Stimulated activated CD8-positive, alpha-beta memory T cell treated with anti-CD3 and anti-CD28 coated beads, Interleukin-7, amount 100 ng/mL, for 24 hours (primary cell): ENCODE data around the gene CES4A.
"Not testable (repeated sequence)": the region's sequence is repeated elsewhere in the genome, so short reads cannot be mapped to it uniquely, and the experiment has no call there.

Experiments
- DNase-seq: peaks from one replicate; pipeline ENCODE4 v3.0.0-alpha.2; 2020; ENCODE audit warnings: low read depth

The CES4A gene

GRCh38 chr16:66988197-66988788 lies at the start of gene CES4A:
Gene CES4A (plus strand): TSS chr16:66988589. CDS start chr16:66988773, 184 bp downstream.
- no peak for DNase-seq

GRCh38 chr16:66939366-66939765 lies 49.0 kb upstream of the CES4A start:
- no peak for DNase-seq

- DNase-seq, result no peak
Observed at GRCh38 chr16:66940236-66940635, 48.2 kb upstream of the CES4A start.

DNA sequence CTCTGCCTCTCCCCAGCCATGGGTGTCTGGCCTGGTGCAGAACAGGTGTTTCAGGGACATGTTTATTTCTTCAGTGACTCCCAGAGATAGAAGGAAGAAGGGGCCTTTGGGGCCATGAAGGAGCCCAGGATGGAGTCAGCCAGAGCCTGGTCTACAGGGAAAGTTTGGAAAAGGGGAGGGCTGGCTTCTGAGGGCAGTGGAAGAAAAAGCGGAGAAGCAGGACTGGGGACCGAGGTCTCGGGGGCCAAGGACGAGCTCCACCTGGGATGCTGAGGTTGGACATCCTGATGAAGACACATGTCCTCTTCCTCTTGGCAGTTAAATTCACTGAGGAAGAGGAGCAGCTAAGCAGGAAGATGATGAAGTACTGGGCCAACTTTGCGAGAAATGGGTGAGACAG lies 45.4 kb upstream of the CES4A start:
- DNase-seq, result no peak

DNA sequence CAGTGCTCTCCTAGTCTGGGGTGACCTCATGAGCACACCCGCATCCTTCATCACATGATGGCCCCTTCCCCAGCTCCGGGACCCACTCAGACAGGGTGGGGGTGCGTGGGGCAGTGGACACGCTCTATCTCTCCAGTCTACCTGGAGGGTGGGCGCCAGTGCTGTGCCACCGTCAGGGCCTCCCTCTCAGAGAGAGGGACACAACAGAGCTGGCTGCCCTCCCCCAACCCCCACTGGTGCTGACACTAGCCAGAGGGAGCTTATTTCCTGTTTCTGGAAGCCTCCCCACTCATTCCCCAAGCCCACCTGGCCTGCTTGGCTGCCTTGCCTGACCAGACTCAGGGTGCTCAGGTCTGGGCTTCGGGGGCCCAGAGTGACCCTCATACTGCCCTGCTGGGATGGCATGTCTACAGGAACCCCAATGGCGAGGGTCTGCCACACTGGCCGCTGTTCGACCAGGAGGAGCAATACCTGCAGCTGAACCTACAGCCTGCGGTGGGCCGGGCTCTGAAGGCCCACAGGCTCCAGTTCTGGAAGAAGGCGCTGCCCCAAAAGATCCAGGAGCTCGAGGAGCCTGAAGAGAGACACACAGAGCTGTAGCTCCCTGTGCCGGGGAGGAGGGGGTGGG lies 44.8 kb upstream of the CES4A start:
- no peak for DNase-seq

GRCh38 chr16:66944054-66944441 lies 44.3 kb upstream of the CES4A start:
- DNase-seq, result no peak

DNA sequence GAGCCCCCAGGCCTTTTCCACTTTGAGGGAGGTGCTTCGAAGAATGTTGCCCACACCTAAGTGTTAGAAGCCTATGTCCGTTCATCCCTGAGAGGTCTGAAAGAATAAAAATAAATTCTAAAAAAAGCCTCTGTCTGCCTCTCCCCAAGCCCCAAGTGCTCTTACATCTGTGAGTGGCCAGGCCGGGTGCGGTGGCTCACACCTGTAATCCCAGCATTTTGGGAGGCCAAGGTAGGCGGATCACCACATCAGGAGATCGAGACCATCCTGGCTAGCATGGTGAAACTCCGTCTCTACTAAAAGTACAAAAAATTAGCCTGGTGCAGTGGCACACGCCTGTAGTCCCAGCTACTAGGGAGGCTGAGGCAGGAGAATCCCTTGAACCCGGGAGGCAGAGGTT lies 43.4 kb upstream of the CES4A start:
- DNase-seq, result not testable (repeated sequence)

DNA sequence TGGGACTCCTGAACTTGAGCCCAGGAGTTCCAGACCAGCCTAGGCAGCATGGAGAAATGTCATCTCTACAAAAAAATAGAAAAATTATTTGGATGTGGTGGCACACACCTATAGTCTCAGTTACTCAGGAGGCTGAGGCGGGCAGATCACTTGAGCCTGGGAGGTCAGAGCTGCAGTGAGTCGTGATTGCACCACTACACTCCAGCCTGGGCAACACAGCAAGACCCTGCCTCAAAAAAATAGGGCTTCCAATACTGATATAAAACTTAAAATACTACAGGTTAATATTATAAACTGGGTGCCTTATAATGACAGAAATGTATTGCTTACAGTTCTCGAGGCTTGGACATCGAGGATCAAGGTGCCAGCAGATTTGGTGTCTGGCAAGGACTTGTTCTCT lies 42.5 kb upstream of the CES4A start:
- no peak for DNase-seq

GRCh38 chr16:66946541-66946940 lies 41.8 kb upstream of the CES4A start:
- no peak for DNase-seq

DNA sequence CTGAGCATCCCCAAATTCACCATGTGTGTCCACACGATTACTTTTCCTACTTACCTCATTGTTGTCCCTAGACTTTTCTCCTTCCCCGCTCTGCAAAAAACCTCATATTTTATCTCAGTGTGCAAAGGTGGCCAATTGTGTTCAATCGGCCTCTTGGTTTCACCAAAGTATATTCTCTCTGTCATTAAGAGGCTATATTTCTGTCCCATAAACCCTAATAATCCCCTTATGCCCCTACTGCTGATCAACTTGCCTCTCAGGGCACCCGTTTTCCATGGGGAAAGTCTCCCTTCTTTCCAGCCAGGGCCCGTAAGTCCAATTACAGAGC lies 41.5 kb upstream of the CES4A start:
- no peak for DNase-seq

DNA sequence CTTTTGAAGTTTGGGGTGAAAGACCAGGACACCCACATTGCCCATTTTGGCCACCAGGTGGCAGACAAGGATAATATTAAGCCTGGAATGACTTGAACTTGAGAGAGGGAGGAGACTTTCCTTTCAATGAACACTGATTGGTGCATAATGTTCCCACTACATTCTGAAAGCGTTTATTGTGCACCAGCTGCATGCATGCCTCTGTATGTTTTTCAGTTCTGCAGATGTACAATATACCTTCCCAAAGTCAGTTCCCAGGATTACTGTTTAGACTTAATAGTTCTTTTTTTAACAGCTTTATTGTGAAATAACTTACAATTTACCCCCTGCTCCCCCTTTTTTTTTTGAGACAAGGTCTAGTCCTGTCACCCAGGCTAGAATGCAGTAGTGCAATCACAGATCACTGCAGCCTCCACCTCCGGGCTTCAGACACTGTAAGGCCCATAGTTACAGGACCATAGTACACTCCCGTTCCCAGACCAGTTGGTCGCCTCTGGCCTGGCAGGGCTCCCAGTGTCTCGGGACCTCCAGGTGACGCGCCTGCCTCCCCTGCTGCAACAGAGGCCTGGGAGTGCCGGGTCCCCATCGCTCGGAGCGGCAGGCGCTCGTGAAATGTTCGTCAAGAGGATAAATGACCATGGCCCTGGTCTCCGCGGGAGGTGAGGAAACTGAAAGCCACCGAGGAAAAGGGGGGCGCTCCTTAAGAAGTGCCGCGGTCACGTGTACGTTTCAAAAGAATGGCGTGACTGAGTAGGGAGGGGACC lies 40.9 kb upstream of the CES4A start:
- DNase-seq, result peak; percentile 68

DNA sequence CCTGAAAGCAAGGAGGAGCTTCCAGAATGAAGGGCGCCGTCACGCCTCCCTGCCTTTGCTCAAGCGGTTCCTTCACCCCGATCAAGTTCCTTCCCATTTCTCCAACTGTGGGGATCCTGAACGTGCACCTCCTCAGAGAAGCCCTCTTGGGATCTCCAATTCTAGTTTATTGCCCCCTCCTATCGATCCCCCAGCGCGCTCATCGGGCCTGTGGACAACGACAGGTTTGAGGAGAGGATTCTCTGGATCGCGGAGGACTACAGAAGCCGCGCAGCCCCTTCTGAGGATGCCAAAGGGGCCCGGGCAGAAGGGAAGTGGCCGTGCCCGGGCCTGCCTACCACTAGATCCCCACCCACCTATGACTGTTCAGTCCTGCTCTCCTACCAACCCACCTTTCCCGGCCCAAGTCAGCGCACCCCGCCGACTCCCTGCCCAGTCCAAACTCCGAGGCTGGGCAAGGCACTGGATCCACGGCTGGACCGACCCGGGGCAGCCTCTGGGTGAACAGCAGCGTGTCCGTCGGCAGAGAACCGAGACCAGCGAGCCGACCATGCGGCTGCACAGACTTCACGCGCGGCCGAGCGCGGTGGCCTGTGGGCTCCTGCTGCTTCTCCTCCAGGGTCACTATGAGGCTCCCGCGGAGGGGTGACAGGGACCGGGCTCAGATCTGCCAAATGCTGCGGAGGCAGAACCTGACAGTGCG lies 40.1 kb upstream of the CES4A start:
- no peak for DNase-seq

GRCh38 chr16:66948837-66949225 lies 39.6 kb upstream of the CES4A start:
- DNase-seq, result no peak

DNA sequence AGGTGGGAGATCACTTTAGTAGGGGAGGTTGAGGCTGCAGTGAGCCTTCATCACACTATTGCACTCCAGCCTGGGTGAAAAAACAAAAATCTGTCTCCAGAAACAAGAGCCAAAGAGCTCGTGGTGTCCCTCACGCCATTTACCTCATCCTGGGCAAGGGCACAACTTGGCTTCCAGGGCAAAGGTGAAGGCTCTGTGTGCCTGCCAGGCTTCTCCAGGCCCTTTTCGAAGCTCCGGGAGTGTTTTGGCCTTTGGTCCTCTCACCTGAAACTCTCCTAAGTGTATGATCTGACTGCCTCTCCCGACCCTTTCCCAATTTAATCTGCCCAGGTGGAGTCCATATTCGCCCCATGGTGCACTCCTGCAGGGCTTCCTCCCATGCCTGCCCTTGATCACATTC lies 38.9 kb upstream of the CES4A start:
- no peak for DNase-seq

DNA sequence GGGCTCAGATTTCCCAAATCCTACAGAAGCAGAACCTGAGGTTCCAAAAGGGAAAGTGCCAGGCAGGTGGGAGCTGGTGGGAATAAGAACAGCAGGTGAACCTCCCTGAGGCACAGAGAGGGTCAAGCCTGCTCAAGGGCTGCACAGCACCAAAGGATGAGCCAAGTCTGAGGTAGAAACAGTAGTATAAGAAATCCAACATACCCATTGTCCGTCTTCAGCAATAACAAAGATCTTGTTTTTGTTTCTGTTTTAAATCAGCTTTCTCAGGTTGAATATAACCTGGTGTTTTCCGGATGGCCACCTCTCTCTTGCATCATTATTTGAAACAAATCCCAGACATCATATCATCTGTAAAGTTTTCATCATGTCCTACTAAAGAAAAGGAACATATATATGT lies 38.0 kb upstream of the CES4A start:
- no peak for DNase-seq

GRCh38 chr16:66950971-66951790 lies 37.2 kb upstream of the CES4A start:
- no peak for DNase-seq

DNA sequence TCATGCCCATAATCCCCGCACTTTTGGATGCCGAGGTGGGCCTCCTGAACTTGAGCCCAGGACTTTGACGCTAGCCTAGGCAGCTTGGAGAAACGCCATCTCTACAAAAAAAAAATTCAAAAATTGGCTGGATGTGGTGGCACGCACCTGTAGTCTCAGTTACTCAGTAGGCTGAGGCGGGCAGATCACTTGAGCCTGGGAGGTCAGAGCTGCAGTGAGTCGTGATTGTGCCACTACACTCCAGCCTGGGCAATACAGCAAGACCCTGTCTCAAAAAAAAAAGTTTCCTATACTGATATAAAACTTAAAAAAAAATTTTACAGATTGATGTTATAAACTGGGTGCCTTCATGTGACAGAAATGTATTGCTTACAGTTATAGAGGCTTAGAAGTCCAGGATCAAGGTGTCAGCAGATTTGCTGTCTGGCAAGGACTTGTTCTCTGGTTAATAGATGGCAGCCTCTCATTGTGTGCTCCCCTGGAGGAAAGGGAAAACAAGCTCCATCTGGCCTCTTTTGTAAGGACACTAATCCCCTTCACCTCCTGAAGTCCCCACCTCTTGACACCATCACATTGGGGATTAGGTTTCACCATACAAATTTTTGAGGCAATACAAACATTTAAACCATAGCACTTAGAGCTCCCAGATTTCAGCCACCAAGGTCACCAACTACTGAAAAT lies 35.8 kb upstream of the CES4A start:
- no peak for DNase-seq

DNA sequence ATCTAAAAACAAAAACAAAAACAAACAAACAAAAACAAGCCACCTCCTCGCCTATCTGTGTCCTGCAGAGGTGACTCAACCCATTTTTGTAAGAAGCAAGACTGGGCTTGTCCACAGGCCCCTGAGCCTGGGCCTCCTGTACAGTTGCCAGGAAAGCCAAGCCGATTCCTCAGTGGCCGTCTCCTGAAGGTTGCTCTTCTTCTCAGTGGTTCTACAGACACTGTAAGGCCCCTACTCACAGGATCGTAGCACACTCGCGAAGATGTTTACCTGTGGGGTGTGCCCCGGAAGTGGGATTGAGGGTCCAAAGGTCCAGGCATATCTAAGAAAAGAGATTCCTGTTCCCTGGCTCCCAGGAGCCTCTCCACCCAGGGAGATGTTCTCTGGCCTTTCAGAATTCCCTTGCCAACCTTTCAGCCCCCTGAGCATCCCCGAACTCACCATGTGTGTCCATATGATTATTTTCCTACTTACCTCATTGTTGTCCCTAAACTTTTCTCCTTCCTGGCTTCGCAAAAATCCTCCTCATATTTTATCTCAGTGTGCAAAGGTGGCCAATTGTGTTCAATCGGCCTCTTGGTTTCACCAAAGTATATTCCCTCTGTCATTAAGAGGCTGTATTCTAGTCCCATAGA lies 34.8 kb upstream of the CES4A start:
- DNase-seq, result no peak

DNA sequence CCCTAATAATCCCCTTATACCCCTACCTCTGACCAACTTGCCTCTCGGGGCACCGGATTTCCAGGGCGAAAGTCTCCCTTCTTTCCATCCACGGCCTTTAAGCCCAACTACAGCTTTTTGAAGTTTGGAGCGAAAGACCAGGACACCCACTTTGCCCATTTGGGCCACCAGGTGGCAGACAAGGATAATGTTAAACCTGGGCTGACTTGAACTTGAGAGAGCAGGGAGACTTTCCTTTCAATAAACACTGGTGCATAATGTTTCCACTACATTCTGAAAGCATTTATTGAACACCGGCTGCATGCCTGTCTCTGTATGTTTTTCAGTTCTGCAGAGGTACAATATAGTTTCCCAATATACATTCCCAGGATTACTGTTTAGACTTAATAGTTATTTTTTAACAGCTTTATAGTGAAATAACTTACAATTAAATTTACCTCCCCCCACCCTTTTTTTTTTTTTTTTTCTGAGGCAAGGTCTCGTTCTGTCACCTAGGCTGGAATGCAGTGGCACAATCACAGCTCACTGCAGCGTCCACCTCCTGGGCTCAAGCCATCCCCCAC lies 34.2 kb upstream of the CES4A start:
- peak; percentile 61 for DNase-seq

GRCh38 chr16:66955363-66956153 lies 32.8 kb upstream of the CES4A start:
- not testable (repeated sequence) for DNase-seq
